GM18499 (cell line): Measurements from ENCODE around the gene ACSF2.

Experiments
- ATAC-seq: cut with Tn5 transposase; IDR thresholded peaks from one replicate; pipeline ENCODE4 v1.9.1; 2021; ENCODE audit warnings: moderate number of reproducible peaks; ENCODE audit not compliant: insufficient read depth, unreplicated experiment

The ACSF2 gene

DNA sequence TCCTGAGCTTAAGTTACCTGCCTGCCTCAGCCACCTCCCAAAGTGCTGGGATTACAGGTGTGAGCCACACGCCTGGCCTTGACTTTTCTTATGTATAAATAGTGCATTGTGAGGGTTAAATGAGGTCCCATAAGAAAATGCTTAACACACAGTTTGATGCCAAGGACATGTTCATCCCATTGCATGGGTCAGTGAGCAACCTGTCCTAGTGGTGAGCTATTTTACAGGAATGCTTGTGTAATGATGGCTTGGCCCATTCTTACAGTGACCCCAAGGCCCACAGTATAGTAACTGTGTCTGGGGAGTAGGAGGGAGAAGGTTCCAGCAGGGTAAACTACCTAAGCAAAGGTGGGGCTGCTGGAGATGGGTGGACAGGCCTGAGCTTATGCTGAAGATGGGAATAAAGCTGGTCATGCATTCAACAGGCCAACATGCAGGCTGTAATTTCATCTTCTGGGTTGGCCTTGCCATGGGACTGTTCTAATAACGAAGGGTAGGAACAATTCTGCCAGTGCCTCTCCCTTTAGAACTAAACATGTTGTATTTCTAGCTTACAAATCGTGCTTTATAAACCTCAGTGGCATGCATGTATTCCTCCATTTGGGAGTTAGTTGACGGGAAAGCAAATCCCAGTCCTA is 6.2 kb downstream of the ACSF2 start:
- ATAC-seq: no peak

DNA sequence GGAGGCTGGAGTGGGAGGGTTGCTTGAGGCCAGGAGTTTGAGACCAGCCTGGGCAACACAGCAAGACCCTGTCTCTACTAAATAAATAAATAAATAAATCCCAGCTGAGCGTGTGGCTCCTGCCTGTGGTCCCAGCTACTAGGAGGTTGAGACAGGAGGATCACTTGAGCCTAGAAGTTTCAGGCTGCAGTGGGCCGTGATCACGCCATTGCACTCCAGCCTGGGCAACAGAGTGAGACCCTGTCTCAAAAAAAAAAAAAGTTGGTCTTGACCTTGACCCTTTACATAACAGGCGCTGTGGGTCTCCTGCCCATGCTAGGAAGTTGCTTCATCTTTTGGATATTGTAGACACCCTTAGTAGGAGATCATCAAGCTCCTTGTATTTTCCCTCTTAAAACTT is 11.4 kb downstream of the ACSF2 start:
- no peak for ATAC-seq

DNA sequence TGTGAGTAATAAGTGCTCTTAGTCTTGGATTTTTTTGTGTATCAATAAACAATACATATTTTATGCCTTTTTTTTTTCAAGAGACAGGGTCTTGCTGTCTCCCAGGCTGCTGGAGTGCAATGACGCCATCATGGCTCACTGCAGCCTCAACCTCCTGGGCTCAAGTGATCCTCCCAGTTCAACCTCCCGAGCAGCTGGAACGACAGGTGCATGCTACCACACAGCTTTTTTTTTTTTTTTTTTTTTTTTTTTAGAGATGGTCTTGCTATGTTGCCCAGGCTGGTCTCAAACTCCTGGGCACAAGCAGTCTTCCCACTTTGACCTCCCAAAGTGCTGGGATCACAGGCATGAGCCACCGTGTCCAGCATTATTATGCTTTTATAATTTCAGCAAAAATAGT is 13.0 kb downstream of the ACSF2 start:
- ATAC-seq: no peak

DNA sequence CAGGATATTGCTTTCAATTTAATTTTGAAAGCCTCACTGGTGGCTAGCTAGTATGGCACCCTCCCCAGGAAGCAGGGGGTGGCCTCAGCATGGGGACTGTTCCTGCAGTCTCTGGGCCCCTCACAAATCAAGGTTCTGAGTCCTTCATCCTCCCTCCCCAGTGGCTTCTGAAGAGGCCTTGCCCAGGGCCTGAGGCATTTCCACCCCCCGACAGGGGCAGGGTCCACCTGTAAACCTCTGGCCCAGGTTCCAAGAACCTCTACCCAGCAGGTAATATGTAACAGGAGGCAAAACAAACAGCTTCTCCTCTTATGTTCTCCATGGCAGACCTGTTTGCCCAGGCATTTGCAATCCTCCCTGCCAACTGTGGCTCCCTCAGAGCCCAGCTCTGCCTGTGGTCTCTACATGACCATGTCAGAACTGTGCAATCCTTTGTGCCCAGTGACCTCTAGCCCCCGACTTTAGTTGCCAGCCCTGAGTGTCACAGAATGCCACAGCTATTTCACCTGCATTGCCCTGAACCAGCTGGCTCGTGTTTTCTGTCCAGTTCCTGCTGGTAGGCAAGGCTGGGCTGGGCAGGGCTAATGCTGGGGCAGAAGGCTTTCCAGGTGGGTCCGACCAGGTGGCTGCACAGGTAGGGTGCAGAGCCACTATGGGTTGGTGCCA is 14.3 kb downstream of the ACSF2 start:
- ATAC-seq: no peak

DNA sequence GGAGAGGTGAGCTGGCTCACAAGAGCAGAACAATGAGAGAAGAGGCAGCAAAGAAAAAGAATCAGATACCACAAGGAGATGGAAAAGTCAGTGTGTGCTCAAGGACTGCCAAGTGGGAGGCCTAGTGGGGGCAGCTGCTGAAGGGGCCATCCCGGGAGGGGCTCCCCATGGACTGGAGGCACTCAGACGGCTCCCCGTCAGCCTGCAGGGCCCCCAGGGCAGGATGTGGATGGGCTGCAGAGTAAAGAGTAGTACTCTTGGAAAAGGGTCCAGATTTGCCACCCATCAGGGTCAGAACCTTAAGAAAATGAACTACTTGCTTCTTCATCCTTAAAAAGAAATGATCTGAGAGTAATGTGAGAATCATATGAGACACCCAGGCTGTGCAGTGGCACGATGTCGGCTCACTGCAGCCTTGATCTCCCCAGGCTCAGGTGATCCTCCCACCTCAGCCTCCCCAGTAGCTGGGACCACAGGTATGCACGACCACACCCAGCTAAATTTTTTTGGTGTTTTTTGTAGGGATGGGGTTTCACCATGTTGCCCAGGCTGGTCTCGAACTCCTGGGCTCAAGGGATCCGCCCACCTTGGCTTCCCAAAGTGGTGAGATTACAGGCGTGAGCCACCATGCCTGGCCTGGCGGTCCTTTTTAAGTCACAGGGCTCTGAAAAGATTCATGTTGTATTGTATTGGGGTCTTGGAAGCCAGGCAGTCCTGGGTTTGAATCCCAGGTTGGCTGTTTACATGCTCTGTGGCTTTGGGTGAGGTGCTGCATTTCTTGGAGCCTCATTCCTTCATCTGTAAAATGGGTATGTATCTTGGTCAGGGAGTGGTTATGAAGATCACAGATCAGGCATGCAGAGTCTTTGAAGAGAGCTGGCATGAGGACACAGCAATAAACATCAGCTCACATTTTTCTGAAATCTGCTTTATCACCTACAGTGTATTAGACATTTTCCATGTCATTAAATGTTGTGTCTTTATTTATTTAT is 15.1 kb downstream of the ACSF2 start:
- no peak for ATAC-seq

DNA sequence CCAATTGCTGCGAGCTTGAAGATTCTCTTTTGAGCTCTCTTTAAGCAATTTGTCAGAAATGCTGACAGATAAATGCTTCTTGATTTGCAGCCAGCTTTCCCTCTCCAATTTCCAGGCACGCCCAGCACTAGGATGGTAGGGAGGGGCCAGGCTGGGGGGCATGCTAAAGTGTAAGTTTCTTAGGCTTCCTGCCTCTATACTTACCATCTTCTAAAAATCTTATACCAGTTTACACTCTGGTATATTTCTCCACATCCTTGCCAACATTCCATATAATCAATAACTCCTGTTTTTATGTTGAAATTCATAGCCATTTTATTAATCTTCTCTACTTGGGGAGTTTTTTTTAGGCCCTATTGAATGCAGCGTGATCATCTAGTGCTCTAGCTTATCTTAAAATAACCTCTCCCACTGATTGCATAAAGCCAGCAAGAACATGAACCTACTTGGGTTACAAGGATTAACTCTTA is 17.5 kb downstream of the ACSF2 start:
- no peak for ATAC-seq

DNA sequence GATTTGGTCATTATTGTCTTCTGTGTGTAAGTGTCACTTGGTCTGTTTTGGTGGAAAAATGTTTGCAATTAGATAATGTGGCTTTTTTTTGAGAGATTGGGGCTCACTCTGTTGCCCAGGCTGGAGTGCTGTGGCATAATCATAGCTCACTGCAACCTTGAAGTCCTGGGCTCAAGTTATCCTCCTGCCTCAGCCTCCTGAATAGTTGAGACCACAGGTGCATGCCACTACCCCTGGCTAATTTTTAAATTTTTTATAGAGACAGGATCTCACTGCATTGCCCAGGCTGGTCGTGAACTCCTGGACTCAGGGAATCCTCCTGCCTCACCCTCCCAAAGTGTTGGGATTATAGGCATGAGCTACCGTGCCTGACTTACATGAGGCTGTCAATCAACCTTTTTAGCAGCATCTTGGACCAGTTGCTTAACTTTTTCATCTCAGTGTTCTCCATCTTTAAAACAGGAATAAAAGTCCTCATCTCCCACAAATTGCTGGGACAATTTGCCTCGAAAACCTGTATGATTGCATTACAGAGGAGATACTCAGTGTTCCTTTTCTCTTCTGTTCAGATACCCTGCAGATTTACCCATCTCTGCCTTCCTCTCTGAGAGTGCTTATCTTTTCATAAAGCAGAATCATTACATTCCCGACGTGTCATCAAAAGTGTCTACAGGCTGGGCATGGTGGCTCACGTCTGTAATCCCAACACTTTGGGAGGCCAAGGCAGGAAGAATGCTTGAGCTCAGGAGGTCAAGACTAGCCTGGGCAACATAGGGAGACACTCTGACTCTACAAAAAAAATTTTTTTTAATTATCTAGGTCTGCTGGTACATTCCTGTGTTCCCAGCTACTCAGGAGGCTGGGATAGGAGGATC is 19.1 kb downstream of the ACSF2 start:
- no peak for ATAC-seq

DNA sequence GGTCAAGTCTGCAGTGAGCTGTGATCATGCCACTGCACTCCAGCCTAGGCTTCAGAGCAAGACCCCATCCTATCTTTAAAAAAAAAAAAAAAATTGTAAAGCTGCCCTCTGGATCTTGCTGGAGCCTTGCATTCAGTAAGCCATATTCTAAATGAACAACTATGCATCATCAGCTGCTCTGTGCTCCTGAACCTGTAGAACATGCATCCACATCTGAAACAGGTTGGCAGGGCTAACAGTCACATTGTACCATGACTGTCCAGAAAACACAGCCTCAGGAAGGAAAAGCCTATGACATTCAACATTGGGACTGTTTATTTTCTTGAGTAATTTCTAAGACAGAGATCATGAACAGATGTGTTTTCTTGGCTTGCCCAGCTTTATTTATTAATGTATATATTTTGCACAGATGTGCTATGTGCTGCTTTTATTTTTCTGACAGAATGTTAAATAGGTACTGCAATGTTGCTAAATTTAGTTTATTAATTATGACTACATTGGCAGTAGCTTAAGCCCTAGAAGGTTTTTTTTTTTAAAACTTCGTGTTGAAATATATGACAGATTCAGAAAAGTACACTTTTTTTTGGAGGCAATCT is 19.8 kb downstream of the ACSF2 start:
- ATAC-seq: no peak

DNA sequence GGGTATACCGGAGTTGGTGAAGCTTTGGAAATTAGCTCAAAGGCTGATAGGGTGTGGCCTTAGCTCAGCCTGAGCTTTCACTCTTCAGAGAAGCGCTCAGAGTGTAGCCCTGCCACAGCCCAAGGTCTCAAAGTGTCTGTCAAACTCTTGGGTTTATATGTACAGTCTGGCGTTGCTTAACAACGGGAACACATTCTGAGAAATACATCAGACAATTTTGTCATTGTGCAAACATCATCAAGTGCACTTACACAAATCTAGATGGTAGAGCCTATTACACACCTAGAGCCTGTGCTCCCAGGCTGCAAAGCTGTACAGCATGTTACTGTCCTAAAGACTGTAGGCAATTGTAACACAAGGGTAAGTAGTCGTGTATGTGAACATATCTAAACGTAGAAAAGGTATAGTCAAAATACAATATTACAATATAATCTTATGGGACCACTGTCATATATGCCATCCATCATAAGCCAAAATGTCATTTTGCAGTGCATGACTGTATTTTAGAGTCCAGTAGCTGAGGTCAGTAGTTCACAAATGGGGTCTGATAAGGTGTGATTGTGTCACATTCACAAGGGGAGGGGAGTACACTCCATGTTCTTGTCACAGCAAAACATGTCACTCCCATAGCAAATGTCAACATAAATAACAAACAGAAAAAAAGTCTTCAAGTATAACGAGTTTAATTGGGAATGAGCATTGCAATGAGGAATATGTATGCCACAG is 22.0 kb downstream of the ACSF2 start:
- ATAC-seq: no peak

DNA sequence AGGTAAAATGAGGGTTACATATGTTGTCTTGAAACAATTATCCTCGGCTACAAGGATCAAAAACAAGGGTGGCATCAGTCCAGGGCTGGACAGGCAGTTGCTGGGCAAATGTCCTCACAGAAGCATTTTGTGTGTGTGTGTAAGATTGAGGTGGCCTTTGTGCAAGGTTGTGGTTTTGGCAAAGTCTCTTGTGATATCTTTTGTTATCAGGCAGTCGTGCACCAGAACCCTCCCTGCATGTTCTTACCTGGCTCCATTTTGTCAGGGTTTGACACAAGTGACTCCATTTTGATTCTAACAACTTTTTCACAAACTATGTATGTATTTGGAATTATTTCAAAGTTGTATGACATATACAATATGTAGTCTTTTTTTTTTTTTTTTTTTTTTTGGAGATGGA is 22.6 kb downstream of the ACSF2 start:
- no peak for ATAC-seq

DNA sequence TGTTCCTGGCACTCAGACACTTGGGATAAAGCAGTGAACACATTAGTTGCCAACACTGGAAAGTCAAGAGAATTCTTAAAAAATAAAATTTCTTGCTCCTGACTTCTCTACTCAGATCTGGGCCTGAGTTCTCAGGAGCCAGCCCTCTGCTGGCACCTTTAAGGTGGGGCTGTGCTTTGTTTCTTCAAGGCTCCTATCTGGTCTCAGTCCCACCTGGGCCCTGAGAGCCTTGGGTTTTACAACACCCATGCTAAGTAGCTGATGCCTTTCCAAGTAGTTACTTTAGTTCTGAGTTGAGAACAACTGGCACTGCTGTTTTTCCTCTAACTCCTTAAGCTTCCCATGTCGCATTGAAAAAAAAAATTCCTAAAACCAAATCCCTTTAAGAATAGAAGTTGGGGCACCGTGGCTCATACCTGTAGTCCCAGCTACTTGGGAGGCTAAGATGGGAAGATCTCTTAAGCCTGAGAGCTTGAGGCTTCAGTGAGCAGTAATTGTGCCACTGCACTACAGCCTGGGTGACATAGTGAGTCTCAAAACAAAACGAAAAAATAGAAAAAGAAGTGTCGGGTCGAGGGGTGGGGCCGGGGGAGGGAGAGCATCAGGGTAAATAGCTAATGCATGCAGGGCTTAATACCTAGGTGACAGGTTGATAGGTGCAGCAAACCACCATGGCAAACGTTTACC is 26.1 kb downstream of the ACSF2 start:
- no peak for ATAC-seq

DNA sequence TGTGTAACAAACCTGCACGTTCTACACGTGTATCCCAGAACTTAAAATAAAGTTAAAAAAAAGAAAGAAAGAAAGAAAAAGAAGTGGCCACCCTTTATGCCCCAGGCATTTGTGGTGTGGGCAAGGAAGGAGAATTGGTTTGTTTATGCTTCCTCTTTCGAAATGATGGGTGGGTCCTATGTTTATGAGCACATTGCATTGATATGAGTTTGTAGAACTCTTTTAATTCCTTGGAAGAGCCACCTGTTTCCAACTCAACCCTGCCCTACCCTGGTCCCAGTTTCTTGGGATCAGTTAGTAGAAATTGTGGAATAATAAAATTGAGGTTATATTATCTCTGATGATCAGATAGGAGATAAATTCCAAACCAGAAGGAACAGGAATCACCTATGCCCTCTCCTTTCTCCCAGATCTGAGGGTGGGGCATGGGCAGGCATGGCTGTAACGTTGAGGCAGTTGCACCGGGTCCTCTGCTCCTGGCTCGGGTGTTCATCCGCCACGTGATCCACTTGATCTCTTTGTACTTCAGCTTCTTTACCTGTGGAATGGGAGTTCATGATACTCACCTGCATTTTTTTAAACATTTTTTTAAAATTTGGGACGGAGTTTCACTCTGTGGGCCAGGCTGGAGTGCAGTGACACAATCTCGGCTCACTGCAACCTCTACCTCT is 26.7 kb downstream of the ACSF2 start:
- no peak for ATAC-seq

DNA sequence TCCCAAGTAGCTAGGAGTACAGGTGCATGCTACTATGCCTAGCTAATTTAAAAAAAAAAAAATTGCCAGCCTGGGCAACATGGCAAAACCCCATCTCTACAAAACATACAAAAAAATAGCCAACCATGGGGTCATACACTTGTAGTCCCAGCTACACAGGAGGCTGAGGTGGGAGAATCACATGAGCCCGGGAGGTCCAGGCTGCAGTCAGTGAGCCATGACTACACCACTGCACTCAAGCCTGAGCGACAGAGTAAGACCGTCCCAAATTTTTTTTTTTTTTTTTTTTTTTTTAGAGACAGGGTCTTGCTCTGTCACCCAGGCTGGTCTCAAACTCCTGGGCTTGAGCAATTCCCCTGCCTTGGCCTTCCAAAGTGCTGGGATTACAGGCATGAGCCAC is 27.9 kb downstream of the ACSF2 start:
- no peak for ATAC-seq

DNA sequence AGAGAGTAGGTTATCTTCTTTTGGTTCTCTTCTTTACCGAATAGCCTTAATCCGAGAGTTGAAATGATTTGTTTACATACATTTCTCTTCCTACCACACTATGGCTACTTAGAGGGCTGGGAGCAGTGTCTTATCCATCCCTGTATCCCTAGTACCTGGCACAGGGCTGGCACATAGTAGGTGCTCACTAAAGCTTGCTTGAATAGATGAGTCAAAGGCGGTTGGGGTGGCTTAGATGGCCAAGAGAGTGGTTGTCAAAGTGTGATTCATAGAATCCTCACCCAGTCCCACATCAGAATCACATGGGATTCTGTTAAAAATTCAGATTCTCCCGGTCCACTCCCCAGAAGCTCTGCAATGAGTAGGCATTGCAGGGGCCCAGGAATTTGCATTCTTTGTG is 31.6 kb downstream of the ACSF2 start:
- no peak for ATAC-seq

DNA sequence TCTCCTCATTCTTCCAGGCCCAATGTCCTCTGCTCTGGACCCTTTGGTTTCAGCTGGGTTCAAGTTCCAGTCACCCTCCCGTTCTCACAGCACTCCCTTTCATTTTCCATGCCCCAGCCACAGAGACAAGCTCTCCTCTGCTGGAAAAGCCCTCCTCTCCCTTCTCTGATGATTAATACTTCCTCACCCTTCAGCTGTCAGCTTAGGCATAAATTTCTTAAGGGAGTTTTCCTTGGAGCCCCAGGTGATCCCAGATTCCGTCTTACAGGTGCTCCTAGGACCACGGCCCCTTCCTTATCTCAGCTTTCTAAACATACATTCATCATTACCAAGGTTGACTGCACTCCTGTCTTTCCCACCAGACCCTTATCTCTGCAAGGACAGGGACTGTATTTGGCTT is 32.3 kb downstream of the ACSF2 start:
- no peak for ATAC-seq

DNA sequence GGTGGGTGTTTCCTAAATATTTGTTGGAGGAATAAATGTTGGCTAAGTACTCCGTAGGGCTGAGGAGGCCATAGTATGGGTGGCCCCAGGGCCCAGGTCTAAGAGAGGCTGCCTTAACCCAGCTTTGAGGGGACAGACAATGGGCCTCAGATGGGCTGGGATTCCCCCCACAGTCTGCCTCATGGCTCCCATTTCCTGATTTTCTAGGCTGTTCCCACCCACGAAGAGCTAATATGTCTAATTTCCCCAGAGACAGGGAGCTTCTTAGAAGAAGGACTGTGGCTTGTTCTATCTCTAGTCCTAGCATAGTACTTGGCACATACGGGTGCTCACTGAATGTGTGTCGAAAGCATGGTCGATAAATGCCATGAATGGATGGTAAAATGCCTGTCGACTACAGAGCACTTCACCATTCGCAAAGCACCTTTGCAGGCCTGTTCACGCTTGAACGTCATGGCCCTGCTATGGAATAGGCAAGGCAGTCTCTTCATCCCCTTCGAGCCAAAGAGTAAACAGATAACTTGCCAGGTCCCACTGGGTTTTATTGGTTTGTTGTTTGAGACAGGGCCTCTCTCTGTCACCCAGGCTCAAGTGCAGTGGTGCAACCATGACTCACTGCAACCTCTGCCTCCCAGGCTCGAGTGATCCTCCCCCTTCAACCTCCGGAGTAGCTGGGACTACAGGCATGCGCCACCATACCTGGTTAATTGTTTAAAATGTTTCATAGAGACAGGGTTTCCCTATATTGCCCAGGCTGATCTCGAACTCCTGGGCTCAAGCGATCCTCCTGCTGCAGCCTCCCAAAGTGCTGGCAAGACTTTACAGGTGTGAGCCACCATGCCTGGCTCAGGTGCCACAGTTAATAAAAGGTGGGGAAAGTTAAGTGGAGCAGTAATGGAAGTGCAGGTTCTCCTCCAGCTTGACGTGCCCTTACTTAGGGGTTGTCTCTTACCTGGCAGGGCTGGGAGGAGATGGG is 33.0 kb downstream of the ACSF2 start:
- no peak for ATAC-seq

DNA sequence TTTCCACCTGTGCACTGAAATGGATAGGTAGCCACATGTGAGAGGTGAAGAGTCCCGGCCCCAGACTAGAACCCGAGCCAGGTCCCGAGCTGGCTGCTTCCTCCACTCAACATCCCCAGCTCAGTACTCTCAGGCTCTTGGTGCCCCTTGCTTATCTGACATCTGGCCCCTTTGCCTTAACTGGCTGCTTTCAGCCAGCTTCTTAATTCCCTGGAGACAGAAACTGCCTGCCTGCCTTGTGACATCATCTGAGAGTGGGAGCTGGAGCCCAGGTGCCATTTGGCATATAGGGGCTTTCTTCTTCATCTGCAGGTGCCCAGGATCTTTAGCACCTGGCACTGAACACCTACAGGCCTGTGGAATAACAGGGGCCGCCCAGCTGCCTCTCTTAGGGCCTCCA is 33.7 kb downstream of the ACSF2 start:
- ATAC-seq: no peak
